Middle frontal gyrus (tissue), 1 donor: ENCODE results near the gene SLCO4A1.
A peak's percentile ranks its signal among the peaks of the same experiment; 100 is the strongest.

Experiments used
- DNase-seq: peaks from one replicate; pipeline ENCODE4 v3.0.0-alpha.2; 2015; ENCODE audit warnings: low spot score; ENCODE audit errors: extremely low spot score

Gene SLCO4A1

DNA sequence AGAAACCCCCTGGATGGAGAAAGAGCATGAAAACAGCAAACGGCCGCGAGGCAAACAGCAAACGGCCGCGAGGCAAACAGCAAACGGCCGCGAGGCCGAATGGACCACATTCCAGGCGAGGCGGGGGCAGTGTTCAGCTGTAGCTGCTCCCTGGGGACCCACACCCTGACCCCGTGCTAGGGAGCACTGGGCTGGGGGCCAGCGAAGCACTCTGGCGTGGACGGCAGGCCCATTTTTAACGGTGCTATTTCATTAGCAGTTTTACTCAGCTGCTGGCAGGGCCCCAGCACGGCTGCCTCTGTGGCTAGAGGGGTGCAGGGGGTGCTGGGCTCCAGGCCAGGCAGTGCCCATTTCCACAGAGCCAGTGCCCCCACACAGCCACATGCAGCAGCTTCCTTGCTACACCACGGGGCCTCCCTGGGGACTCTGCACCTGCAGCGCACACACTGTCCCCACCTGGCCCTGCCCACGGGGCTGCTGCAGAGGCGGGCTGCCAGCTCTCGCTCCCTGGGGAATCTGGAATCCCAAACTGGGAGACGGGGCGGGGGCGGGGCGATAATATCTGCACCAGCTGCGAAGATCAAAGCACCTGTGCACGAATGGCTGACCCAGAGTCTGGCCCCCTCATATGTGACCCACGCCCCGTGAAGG lies 35.6 kb upstream of the SLCO4A1 start:
- no peak for DNase-seq

DNA sequence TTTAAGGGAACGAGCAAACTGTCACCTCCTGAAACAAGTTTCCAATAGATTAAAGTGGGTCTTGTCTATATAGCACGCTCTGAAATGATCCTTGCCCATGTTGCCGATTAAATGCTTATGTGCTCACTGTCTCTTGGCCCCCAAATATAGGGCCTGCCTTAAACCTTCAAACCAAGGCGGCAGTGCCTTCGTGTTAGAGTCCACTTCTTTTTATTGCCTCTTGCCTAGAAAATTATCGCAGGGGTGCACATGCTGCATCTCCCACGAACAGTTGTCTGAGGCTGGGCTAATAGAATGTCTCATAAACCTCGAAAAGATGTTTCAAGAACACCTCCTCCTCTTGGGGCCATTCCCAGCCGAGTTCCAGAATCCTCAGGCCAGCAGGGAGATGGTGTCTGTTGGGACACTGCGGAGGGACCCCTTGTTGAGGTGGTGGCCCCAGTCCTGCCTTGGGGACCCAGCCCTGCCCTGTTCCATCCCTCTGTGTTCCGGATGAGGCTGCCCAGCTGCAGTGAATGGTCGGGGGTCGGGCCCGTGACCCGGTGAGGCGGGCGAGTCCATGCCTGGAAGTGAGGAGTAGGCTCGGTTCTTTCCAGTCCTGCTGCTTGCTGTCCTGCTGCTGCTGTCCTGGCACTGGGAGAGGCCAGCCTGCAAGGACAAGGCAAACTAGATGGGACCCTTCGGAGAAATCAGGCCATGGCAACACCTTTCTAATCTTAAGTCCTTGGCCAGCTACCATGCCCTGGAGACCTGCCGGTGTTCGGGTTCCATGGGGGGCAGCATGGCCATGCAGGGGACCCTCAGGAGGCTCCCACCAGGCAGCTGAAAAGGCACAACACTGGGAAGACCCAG lies 34.7 kb upstream of the SLCO4A1 start:
- no peak for DNase-seq

DNA sequence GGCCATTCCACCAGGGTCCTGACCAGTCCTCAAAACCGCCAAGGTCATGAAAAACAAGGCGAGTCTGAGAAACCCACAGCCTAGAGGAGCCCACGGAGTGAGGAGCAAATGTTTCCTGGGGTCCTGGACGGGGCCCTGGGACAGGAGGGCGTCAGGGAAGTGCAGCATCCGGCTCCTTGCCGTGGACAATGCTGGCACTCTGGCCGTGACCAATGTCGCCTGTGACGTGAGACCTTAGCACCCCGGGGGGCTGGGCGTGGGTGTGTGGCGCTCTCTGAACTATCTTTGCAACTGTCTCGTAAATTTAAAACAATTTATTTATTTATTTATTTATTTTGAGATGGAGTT lies 34.1 kb upstream of the SLCO4A1 start:
- no peak for DNase-seq

DNA sequence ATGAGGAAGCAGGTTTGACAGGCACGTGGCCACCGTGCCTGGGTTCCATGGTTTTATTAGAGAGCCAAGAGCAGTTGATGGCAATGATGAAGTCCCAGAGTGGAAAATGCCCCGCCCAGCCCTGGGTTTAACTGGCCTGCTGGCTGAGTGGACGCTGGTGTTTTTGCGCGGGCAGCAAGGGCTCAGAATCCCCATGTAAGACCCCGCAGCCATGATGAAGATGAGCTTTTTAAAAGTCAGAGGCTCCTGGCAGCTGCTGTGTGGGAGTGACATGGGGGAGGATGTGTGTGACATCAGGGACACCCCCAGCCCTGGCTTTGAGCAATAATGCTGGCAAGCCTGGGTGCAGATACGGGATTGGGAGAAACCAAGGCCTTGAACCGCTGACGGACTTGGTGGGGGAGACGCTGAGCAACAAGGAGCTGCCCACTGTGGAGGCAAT lies 33.0 kb upstream of the SLCO4A1 start:
- no peak for DNase-seq

DNA sequence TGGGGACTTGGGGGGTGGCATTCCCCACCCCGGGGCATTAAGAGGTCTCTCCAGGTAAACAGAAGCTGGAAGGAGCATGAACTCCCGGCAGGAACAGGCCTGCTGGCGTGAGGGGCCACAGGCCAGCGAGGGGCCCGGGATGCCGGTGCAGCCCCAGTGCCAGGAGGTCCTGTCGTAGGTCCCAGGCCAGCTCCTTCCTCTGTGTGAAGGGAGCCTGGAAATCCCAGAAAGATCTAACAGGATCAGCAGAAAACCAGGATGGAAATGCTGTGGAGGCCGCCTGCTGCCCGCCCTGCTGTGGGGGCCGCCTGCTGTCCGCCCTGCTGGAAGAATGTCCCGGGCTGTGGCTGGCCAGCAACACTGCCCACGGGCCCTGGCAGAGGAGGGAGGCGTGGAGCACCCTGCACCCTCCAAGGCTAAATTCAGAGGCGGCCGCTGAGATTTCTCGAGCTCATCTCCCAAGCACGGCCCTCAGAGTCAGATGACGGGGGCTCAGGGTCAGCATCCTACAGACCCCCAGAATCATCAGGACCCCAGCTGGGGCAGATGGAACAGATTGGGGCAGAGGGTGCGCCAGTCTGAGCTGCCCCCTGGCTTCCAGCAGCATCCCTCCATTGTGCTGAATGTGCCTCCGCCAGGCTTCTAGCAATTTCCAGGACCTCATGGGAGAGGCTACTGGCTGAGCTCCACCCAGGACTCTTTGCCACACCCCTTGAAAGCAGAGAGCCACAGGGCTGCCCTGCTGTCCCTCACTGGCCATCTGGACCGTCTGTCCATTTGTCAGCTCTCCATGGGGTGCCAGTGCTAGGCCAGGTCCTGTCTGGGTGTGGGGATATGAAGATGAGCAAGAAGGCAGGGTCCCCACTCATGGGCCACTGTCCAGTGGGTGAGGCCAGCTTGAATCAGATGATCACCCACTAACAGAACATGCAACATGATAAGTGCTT lies 32.2 kb upstream of the SLCO4A1 start:
- DNase-seq, result no peak

DNA sequence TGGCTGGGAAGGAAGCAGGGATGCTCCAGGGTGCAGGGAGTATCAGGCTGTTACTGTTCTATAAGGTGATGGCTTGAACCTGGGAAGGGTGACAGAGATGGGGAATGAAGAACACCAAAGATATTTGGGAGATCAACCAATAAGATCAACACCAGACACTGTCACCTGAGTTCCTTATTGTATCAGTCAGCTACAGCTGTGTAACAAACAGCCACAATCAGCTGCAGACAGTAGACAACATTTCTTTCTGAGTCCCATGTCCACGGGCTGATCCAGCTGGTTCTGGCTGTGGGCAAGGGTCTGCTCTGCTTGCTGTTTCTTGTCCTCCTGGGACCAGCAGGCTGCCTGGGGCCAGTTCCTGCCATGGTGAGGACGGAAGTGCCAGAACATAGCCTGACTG lies 31.3 kb upstream of the SLCO4A1 start:
- no peak for DNase-seq

DNA sequence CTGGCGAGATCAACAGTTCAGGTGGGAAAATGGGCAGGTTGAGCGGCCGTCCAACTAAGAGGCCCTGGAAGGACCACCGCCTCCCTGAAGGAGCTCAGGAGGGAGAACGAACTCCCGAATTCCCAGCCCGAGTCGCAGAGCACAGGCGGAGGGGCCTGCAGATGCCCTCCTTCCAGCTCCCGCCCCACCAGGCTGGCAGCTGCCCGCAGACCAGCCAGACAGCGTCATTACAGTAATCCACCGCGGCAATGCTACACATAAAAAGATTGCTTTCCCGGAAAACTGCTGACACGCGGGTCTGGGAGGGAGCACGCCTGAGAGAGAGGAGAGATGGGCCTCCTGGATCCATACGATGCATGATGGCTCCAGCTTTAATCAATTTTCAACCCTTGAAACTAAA lies 30.5 kb upstream of the SLCO4A1 start:
- no peak for DNase-seq

DNA sequence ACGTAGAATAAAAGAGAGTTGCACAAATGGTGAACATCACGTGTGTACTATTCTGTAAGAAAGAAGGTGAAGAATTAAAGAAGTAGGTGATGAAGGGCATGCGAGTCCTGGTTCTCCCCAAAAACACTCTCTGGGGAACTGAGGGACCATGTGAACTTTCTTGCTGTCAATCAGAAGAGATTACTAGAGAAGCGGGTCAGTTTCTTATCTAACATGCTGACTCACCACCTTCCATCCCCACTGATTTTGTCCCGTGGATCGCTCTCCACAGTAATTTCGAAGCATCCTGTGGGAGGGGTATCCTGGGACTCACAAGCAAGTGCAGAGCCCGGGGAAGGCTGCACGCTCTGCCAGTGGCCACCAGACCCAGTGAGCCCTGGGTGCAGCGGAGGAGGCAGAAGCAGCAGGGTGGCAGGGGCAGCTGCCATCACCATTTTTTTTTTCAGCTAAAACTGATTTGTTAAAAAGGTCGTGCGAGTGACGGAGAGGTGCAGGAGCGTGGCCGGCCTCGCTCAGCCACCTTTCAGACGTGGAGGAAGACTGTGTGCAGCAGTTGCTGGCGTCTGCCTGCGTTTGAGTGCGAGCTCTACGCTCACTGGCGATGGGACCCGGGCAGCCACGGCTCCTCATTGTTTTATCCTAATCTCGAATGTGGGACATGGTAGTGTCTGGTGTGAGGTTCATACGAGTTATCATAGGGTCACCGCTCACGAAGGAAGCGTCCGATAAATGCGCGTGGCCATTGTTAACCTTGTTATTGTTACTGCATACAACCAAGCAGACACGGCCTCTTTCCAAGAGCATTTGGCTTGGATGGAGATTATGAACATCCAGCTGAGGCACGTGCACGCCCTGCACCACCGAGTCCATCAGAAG lies 28.0 kb upstream of the SLCO4A1 start:
- DNase-seq, result no peak

DNA sequence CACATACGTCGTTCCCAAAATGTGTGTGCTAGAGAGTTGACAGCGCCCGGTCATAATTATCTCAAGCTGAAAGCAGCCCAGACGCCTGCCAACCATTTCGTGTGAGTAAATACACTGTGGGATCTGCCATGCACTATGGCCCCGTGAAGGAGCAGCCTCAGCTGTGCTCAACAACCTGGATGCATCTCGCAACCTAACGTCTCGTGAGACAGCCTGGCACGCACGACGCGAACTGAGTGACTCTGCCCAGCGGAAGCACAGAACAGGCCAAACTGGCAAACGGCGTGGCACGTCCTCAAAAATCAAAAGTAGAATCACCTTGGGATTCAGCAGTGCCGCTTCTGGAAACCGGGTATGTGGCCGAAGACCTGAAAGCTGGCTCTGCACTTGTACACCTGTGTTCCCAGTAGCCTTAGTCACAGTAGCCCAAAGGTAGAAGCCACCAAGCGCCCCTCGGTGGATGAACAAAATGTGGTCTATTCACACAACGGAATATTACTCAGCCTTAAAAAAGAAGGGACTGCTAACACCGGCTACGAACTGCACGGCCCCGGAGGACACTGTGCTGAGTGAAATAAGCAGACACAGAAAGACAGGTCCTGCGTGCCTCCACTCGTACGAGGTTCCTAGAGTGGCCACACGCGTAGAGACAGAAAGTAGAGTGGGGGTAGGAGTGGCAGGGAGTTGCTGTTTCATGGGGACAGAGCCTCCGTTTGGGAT lies 27.2 kb upstream of the SLCO4A1 start:
- no peak for DNase-seq

DNA sequence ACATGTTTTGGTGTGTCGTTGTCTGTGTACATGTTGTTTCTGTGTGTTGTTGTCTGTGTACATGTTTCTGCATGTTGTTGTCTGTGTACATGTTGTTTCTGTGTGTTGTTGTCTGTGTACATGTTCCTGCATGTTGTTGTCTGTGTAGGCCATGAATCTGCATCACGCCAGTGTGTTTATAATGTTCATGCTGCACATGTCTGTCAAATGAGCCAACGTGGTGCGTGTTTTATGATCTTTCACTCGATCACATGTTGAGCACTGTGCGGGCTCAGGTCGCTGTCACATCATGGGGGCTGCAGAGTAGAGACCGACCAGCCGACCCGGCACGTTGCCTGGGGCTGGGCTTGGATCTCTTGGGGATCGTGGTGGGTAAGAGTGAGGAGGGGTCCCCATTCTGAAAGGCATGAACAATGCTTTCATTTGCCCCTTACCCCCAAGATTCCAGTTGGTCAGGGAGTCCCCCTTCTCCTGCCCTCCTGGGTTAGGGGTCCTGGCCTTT lies 26.5 kb upstream of the SLCO4A1 start:
- DNase-seq, result no peak

DNA sequence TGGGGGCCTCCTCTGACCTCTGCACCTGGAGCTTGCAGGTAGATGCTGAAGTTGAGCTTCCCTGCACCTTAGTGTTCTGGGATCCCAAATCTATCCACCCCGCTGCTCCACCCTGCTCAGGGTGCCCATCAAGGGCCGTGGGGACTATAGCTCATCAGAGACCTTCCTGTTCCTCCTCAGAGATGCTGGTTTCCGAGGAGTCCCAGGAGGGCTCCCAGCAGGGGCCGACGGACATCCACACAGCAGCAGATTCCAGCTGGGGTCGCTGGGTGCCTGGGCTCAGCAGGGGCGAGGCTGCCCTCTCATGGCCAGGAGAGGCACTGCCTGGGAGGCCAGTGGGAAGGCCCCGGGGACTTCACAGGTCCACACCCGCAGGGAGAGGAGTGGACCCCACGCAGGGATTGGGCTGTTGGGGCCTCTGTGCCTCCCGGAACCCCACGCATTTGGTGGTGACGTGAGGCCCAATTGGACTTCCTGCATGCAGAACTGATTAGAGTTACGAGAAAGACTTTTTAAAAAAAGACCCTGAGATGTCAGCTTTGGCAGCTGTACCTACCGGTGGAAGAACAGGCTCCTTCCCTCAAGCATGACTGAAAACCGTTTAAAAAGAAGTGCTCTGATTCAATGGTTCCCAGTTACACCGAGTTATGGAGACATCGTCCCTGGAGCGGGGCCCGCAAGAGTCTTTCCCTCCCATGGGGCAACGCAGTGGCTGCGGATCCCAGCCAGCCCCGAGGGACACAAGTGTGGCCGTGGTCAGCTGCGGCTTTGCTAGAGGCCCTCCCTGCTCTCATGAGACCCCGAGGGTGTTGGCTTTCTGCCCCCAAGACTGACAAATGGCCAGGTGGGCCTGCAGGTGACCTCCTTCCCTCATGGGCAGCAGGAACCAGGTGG lies 25.3 kb upstream of the SLCO4A1 start:
- DNase-seq, result peak; percentile 11

DNA sequence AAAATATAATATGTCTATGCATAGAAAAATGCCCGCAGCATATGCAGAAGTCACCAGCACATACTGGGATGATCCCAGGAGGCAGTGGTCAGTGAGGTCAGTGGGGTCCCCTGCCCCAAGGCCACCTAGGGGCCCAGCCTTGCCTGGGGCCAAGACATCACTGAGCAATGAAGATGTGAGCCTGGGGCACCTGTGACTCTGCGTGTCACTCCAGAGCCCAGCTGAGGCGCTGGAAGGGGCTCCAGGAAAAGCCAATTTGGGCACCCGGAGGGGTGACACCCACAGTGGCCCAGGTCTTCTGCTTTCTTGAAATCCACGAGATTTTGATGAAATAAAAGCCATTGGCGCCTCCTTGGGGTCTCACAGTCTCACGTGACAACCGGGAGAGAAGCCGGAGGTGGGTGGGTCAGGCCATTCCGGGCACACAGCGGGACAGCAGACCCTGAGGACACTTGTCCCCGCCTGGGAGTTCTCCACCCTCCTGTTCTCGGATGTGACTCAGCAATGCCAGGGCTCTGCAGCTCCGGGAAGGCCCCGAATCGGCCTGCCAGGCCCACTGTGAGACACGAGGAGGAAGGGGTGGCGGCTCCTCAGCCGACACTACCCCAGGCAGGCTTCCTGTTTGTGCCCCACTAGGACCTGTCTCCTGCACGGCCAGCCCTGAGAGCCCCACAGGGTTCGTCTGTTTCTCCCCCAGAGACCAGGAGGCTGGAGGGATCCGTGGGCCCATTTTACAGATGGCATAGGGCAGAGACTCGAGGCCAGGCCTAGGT lies 24.4 kb upstream of the SLCO4A1 start:
- DNase-seq, result no peak

DNA sequence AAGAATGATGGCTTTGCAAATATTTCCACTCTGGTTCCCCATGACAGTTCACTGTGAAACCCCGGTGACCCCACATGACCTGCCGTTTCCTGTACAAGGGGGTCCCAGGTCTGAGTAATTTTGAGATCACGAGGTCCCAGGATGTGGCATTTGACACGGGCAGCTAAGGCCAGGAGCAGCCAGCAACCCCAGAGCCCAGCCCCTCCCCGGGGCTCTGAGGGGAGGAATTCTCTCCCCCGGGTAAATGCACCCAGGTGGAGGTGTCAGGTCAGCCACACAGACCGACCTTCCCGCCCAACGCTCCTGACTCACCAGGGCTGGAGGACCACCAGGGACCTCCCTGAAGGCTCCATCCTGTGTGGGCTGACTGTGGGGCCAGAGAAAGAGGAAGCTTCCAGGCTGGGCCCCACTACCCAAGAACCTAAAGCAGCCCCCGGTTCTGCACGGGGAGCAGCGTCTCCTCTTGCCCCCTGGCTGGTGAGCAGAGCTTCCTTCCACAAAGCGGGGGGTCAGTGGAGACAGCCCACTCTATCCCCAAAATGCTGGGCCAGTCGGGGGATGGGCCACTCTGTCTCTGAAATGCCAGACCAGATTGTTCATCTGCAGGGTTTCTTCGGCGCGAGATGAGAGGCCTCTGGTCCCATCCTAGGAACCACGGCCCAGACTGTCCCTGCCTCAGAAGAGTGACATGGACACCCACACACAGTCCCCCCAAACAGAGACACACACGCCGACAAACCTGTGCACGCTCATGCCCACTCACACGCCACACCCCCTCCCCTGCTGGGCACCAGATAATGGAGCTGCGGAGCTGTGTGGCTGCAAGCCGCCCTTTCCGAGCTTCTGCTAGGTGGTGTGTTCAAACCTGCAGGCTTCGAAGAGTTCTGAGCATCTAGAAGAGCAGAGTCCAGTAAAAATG lies 23.4 kb upstream of the SLCO4A1 start:
- DNase-seq, result no peak

DNA sequence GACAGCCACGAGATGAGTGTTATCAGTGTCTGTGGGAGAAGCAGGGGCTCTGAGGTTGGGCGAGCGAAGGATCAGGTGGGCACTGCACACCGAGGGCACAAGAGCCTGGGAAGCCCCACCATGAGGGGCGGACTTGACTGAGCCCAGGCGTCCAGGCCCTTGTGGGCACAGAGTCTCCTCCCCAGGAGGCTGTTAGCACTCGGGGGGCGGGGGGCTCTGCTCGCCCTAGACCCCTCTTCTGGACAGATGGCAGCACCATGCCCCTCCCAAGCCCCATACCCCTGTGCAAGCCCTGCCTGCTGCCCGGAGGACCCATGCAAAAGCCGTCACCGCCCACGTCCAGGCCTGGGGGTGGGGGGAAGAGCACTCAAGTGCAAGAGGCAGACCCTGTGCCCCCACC lies 21.7 kb upstream of the SLCO4A1 start:
- no peak for DNase-seq

DNA sequence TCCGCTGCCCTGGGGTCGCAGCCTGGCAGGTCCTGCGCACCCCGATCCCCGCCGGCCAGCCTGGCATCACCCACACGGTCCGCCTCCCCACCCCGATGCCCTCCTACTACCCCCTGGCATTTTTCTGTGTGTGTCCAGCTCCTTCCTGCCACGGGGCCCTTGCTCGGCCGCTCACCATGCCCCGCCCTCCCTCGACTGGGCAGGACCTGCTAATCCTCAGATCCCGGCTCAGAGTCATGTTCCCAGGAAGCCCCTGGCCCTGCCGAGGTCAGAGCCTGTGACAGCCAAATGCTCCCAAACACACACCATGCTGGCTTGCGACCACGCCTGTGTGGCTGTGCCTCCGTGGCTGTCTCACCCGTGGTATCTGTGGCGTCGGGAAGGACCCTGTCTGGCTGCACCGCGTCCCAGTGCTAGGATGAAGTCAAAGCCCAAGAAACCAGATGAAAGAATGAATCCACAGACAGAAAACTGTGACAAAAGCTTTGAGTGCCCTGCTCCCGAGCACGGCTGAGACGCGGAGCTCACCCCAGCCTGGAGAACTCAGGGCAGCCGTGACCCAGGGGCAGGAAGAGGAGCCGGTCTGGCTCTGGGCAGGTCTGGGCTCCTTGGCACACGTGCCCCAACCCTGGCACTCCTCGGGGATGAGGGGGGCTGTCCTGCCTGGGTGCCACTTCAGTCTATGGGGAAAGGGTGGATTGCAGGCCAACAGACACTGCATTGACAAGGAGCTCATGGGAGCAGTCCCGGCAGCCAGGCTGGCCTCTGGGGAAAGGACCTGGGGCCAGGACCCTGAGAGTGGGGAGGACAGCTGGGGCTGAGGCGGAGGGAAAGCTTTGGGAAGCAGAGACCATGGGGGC lies 20.8 kb upstream of the SLCO4A1 start:
- DNase-seq, result no peak

DNA sequence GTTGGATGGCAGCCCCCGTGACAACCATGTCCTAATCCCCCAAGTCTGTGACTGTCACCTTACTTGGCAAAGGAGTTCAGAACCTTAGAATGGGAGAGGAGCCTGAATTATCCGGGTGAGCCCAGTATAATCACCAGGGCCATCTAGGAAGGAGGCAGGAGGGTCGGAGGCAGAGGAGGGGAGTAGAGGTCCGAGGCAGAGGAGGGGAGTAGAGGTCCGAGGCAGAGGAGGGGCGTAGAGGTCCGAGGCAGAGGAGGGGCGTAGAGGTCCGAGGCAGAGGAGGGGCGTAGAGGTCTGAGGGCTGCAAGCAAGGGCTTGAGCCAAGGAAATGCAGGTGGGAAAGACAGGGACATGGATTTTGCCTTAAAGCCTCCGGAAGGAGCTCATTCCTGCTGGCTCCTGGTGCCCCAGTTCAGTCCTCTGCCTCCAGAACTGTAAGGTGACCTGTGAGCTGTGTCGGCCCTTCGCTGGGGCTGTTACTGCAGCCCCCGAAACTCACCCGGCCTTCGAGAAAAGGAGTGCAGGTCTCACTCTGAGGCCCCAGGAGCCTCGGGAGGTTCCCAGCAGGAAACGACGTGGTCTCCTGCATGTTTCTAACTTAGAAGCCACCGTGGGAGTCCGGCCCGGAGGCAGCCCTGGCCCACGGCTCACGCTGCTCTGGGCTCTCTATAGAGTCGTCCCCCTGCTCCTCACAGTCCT lies 20.0 kb upstream of the SLCO4A1 start:
- no peak for DNase-seq
